Kidney tubule cell (primary cell): Measurements from ENCODE around the gene ENTPD8.
A peak's percentile ranks its signal among the peaks of the same experiment; 100 is the strongest.

ENCODE experiments used
- DNase-seq: peaks from one replicate; pipeline ENCODE4 v3.0.0-alpha.2; 2018; ENCODE audit warnings: low spot score

ENTPD8 gene

DNA sequence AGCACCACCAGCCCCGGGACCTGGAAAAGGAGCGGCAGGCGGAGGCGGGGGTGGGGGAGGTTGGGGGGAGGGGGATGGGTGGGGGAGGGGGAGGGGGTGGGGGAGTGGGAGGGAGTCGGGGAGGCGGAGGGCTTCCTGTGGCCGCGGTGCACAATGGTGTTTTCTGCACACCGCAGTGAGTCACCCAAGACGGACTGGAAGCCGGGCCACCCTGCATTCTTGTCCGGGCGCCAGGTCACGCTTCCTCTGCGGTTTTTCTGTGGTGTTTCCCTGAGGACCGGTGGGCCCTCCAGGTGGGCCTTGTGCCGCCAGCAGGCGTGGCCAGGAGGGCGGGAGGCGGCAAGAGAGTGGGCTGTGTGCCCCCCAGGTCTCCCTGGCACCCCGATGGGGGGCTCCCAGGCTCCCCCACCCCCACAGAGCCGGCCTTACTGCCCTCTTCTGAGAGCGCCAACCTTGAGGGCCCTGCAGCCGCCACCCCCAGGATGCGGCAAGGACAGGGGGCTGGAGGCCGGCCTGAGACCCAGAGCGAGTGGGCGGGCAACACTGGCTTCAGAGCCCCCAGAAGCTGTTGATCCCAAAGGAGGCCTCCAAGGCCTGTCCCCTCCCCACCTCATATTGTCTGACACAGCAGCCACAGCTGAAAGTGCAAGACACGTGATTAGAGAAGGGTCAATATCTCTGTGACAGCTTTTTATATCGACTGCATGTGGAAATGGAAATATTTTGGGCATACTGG lies 29.3 kb downstream of the ENTPD8 start:
- DNase-seq: peak; percentile 89

DNA sequence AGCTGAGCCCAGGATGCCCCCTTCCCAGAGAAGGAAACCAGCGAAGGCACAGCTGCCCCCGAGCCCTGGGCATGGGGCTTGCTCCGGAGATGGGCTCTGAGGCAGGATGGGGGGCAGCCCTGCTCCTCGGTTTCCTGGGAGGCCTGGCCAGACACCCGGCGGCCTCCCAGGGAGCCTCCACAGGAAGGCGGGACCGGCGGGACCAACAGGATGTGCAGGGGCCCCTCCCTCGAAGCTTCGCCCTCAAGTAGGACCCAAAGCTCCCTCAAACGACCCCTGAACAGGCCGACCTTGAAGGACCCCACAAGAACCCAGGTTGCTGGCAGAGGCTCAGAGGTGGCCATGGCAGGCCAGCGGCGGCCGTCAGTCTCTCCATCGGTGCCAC lies 29.9 kb downstream of the ENTPD8 start:
- peak; percentile 28 for DNase-seq

DNA sequence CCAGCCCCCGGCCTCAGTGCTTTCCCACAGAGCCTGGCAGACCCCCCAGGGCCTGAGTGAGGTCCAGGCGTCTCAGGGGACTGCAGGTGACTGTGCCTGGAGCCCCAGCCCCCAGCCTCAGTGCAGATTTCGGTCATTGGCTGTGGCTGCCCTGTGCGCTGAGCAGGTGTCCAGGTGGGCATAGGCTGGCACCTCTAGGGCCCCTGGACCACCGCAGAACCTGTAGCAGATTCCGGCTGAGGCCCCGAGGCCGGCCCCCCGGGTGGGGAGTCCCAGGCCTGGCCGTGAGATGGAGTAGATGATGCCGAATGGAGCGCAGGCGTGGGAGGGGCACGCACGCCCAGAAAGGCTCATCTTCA lies 30.3 kb downstream of the ENTPD8 start:
- no peak for DNase-seq

DNA sequence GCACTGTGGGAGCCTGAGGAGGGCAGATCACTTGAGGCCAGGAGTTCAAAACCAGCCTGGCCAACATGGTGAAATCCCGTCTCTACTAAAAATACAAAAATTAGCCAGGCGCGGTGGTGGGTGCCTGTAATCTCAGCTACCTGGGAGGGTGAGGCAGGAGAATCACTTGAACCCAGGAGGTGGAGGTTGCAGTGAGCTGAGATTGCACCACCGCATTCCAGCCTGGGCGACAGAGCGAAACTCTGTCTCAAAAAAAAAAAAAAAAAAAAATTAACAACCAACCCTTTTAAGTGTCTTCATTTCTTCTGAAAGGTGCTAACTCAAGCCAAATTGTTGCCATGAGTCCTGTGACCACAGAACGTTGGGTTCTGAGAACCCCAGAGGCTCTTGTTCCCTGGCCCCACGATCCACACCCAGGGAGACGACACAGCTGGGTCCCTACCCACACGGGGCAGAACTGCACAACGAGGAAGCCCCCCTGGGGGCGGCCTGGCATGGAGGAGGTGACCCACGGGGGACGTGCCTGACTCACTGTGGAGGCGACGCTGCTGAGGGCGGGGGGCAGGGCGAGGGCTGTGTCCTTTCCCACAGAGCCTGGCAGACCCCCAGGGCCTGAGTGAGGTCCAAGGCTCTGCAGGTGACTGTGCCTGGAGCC lies 30.8 kb downstream of the ENTPD8 start:
- DNase-seq: peak; percentile 29

DNA sequence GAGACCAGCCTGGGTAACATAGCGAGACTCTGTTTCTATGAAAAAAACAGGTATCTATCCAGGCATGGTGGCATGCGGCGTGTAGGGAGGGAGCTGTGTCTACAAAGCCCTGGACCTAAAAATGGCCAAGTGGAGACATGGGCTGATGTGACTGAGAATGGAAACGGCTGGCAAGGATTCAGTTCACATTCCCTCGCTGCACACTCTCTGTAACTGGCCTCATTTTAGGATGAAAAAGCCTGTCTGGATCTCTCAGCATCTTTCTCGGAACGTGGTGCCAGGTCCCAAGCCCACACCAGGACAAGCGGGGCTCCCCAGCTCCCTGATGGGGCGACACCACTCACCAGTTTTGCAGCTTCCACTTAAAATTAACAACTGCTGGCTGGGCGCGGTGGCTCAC lies 31.6 kb downstream of the ENTPD8 start:
- no peak for DNase-seq

DNA sequence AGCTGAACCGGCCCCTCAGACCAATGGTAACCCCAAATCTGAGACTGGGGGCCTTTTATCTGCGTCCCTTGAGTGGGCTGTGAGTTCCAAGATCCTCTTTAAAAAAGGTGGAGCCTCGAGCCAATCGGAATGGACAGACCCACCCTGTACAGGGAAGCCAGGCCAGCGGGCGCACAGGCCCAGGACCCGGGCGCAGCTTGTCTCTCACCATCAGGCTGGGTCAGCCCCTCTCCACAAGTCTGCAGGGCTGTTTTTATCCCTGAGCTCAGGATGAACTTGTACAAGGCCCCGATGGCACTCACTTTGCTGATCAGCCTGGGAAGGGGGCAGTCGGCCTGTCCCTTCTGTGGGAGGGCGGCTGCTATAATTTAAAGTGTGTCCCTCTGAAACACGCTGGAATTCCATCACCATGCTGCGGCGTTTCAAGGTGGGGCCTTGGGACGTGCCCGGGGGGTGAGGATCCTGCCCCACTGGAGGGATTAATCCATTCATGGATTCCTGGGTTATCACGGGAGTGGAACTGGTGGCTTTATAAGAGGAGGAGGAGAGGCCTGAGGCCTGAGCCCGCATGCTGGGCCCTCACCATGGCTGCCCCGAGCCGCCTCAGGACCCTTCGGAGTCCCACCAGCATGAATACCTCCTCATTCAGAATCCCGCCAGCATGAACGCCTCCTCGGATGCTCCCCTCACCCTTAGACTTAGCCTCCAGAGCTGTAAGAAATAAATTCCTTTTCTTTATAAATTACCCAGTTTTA lies 32.3 kb downstream of the ENTPD8 start:
- no peak for DNase-seq

DNA sequence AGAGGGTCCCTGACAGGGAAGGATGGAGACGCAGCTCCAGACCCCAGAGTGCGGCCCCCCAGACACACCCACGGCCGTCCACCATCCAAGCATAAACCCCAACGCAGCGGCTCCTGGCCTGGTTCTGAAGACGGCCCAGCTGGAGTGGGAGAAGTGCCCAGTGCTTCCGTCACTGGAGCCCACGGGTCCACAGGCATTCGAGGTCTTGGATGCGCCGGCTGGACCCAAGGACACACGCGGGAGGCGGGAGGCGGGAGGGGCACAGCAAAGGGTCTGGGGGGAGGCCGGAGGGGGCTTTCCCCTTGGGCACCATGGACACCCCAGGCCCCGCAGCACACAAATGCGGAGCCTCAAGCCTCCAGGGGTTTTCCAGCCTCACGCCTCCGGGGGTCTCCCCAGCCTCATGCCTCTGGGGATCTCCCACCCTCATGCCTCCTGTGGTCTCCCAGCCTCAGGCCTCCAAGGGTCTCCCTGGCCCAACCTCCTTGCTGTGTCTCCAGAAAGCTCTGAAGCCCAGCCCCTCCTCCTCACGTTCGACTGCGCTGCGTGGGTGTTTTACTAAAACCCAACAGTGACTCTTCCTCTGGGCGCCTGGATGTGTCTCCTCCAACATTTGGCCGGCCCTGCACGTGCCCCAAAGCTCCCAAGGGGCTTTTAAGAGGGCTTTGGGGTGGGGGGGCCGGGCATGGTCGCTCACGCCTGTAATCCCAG lies 33.4 kb downstream of the ENTPD8 start:
- DNase-seq: no peak

DNA sequence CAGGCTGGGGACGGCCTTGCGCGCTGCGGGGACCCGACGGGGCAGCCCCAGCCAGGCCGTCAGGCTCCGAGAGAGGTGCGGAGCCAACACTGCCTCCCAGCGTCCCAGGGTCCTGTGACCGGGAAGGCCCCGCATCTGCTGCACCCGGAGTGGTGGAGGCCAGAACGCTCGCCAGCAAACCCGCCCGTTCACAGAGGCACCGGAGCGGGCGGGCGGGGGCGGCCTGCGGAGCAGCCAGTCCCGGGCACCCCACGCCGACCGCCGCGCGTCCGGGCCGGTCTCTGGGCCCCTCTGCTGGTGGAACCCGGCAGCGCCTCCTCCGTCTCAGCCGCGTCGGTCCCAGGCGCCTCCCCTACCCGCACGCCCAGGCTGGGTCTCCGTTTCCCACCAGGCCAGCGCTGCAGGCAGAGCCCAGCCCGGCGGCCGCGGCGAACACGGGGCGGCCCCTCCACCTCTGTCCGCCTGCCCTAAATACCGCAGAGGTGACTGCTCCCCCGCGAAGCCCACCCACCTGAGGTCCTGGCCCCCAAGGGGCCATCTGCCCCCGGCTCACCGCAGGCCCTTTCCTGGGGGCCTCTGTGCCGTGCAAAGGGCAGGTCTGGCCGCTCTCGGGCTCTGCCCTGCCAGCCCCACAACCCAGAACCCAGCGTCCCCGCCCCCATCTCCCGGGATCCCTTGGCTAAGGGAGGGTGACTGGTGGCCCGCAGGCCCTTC lies 34.1 kb downstream of the ENTPD8 start:
- DNase-seq: peak; percentile 53

DNA sequence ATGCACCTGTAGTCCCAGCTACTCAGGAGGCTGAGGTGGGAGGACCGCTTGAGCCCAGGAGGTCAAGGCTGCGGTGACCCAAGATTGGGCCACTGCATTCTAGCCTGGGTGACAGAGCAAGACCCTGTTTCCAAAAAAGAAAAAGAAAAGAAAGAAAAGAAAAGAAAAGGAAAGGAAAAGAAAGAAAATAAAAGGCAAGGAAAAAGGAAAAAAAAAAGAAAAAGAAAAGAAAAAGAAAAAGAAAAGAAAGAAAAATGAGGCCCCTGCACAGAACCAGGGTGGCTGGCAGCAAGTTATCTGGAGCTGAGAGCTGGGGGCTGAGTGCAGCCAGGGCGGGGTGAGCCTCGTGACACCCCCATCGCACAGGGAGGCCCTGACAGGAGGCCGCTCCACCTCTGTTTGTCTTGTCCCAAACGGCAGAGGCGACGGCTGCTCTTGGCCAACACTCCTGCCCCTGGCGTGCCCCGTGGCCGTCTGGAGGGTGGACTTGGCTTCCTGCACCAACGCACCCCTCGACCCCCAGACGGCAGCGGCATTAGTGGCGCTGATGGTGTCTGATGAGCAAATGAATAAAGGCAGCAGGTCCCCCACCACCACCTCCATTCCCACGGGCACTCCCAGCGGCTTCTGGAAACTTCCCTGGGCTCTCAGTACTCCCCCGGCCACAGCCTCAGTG lies 34.9 kb downstream of the ENTPD8 start:
- DNase-seq: no peak

DNA sequence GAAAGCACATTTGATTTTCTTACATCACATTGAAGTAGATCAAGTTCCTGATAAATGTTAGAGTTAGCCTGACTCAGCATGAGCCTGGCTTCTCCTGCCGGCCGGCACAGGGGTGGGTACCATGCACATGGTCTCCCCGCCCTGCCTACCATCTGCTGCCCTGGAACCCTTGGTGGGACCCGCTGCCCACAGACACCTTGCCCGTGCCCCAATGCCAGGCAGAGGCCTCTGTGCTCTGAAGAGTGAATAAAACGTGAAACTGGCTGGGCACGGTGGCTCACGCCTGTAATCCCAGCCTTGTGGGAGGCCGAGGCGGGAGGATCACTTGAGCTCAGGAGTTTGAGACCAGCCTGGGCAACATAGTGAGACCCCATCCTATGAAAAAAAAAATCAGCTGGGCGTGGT lies 35.5 kb downstream of the ENTPD8 start:
- no peak for DNase-seq

DNA sequence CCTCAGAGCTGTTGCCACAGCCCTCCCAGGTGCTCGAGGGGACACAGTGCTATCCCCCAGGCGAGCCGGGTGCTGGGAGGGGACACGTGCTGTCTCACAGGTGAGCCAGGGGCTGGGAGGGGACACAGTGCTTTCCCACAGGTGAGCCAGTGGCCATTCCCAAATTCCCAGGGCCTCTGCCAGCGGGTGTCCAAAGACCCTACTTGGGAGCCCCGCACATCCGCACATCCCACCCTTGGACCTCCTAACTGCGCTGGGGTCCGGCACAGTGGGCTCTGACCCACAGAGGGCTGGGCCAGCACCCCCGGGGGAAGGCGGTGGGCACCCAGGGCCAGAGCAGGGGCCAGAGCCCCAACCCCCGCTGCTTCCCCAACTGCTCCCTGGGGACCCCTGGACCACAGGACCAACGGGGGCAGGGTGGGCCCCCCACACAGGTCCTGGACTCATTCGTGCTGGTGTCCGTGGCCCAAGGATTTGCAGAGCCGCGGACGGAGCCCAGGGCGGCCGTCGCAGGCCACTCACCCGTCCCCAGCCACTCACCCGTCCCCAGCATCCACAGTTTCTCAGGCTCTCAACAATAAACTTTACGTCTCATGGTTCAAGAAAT lies 36.1 kb downstream of the ENTPD8 start:
- no peak for DNase-seq

DNA sequence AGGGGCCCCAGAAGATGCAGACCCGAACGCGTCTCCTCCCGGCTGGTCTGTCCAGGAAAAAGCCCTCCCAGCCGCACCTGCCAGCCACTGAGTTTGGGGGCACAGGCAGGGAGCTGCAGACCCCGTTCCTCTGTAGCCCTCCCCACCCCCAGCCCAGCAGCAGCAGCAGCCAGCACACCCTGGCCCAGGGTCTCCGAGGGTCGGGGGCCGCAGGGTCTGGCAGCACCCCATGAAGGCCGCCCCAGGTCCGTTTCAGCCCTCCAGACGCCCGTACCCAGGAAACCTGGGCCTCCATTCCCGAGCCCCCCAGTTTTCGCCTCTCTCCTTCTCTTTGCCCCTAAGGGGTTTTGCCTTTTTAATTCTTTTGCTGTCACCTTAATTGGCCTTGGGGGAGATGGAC lies 37.9 kb downstream of the ENTPD8 start:
- no peak for DNase-seq

DNA sequence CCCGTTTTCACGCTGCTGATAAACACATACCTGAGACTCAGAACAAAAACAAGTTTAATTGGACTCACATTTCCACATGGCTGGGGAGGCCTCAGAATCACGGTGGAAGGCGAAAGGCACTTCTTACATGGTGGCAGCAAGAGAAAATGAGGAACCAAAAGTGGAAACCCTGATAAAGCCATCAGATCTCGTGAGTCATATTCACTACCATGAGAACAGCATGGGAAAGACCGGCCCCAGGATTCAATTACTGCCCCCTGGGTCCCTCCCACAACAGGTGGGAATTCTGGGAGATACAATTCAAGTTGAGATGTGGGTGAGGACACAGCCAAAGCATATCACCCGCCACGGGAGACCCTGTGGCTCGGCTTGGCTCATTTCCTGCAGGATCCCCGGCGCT lies 38.4 kb downstream of the ENTPD8 start:
- no peak for DNase-seq

DNA sequence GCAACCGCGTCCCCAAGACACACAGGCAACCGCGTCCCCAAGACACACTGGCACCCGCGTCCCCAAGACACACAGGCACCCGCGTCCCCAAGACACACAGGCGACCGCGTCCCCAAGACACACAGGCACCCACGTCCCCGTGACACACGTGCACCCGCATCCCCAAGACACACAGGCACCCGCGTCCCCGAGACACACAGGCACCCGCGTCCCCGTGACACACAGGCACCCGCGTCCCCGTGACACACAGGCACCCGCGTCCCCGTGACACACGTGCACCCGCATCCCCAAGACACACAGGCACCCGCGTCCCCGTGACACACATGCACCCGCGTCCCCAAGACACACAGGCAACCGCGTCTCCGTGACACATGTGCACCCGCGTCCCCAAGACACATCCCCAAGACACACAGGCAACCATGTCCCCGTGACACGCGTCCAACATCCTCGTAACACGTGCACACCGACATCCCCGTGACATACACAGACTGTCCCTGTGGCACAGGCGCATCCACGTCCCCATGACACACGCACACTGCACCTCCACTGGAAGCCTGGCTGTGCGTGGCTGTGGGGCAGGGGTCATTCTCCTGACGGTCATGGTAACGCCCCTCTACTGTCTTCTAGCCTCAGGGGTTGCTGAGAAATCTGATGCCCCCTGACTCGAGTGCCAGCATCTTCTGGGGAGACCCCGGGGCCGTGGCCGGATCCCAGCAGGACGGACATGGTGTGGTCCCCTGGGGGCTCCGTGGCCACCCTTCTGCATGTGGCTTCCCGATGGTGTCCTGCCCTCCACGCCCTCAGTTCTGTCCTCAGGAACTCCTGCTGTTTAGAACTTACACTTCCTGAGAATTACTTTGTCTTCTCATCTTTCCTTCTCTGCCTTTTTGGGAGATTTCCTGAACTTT lies 42.3 kb downstream of the ENTPD8 start:
- no peak for DNase-seq

DNA sequence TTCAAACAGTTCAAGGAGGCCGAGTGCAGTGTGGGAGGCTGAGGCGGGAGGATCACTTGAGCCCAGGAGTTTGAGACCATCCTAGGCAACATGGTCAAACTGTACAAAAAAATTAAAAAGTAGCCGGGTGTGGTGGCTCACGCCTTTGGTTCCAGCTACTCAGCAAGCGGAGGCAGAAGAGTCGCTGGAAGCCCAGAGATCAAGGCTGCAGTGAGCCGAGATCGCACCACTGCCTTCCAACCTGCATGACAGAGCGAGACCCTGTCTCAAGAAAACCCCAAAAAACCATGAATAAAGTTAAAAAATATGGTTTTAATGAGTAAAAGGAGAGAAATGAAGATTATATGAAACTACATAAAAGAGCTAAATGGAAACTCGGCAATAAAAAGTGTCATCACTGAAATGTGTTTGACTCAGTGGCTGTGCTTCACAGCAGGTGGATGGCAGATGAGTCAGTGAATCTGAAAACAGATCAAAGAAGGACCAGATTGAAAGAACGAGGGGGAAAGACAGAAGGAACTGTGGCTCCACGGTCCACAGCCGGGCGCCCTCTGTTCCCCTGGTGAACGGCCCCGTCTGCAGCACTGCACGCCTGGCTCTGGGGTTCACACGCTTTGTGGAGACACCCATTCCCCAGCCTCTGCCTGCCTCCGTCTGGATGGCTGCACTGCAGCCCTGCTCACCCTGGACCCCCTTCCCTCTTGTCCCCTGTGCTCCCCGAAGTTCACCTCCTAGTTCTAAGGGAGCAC lies 43.3 kb downstream of the ENTPD8 start:
- DNase-seq: no peak

DNA sequence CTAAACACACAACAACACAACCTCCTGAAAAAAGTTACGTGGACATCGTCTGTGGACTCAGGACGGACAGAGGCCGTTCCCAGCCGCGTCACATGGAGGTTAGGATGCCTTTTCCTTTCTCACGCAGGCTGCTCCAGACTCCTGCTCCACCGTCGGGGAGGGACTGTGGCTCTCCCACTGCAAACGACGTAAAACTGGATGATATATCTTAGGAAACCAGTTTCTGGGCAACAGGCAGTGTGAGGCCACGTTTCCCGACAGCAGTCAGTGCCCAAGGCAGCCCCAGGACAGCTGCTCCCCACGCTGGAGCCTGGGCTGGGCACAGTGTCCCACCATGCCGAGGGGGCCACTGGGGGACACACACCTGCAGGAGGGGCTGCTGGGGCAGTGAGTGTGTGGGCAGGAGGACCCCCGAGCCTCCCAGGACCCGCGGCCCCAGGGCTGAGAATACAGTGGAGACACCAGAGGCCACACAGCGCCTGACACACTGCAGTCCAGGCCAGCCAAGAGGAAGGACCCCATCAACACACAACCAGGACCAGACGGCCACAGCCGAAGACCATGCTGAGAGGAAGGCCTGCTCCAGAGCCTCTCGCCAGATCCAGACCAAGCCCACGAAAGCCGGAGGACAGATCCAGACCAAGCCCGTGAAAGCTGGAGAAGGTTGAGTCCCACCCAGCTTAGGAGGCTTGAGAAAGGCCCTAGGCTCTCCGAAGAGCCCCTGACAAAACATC lies 44.4 kb downstream of the ENTPD8 start:
- no peak for DNase-seq

DNA sequence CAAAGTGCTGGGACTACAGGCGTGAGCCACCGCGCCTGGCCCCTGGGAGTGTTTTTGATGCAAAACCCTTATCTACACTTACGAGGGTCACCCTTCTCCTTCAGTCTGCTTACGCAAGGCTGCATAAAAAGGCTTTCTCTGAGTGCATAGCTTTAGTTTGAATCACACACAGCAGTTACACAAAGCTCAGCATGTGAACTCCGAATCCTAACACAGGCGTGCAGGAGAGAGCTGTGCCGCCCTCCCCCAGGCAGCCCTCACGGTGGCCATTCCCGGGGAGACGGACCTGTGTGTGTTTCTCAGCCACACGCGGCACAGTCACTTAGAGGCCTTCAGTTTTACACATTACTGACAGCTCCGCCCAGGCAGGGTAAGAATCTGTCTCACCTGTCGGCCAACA lies 44.9 kb downstream of the ENTPD8 start:
- no peak for DNase-seq

DNA sequence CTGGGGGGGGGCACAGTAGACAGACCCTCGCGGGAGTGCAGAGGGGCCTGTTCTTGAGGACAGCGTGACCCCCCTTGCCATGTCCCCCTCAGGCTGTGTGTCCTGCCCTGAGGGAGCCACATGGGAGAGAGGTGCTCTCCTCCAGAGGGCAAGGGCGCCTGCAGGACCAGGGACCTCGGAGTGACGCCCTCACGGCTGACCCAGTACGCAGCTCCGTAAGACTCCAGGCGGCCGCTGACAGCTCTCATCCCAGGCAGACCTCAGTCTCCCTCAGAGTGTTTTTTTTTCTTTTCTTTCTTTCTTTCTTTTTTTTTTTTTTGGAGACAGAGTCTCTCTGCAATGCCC lies 45.5 kb downstream of the ENTPD8 start:
- no peak for DNase-seq
